Liver (tissue), 3 donors: ENCODE results near the gene MPP3.

Experiments
- CTCF ChIP-seq: fragments of 150-350 bp; IDR thresholded peaks from 2 replicates; pipeline ENCODE4 v1.5.1; 2017; ENCODE audit warnings: improper control_type of control experiment, low read depth, low read length; ENCODE audit not compliant: missing input control
- EGR1 ChIP-seq, 2 donors: IDR thresholded peaks; 2 replicates each; pipeline ENCODE4 v1.6.1; 2016 to 2018; ENCODE audit warnings: antibody characterized with exemption in 2 of 2, low read depth in 2 of 2
- GABPA ChIP-seq, 2 donors: IDR thresholded peaks in 1 of 2; conservative IDR thresholded peaks in 1 of 2; 2 replicates each; pipeline ENCODE4 v1.6.1; 2016; ENCODE audit warnings: antibody characterized with exemption in 2 of 2, mild to moderate bottlenecking in 1 of 2, moderate library complexity in 1 of 2
- JUND ChIP-seq, 2 donors: IDR thresholded peaks; 2 replicates each; pipeline ENCODE4 v1.6.1; 2016; ENCODE audit warnings: antibody characterized with exemption in 2 of 2
- RAD21 ChIP-seq, 2 donors: IDR thresholded peaks; 2 replicates each; pipeline ENCODE4 v1.6.1; 2016; ENCODE audit warnings: antibody characterized with exemption in 2 of 2, mild to moderate bottlenecking in 2 of 2
- REST ChIP-seq: IDR thresholded peaks from 2 replicates; pipeline ENCODE4 v1.6.1; 2016; ENCODE audit warnings: antibody characterized with exemption, mild to moderate bottlenecking
- TAF1 ChIP-seq: conservative IDR thresholded peaks from 2 replicates; pipeline ENCODE4 v1.6.1; 2016; ENCODE audit warnings: antibody characterized with exemption, mild to moderate bottlenecking
- YY1 ChIP-seq: IDR thresholded peaks from 2 replicates; pipeline ENCODE4 v1.6.1; 2016; ENCODE audit warnings: antibody characterized with exemption, mild to moderate bottlenecking
- TF ChIP-seq, protein P1 (sequence below): IDR thresholded peaks from 2 replicates; pipeline ENCODE4 v1.6.1; 2016; ENCODE audit warnings: antibody characterized with exemption
- donor health status: healthy.
- donor health status: healthy.

- TF ChIP-seq CTCF (no peak), JUND (IDR thresholded peaks at IDR 0.05) (no peak), REST (no peak), YY1 (no peak), RAD21 (IDR thresholded peaks at IDR 0.05) (no peak), EGR1 (IDR thresholded peaks at IDR 0.05; ENCODE audit: low read depth in 2 of 2) (no peak), GABPA (IDR thresholded peaks at IDR 0.05 in 1 of 2, conservative IDR thresholded peaks at IDR 0.05 in 1 of 2) (no peak), TAF1 (no peak)
- TF ChIP-seq, protein P1, sequence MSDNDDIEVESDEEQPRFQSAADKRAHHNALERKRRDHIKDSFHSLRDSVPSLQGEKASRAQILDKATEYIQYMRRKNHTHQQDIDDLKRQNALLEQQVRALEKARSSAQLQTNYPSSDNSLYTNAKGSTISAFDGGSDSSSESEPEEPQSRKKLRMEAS = no peak
These were observed 63.1 kb downstream of the MPP3 start for GRCh38 chr17:43769859-43770258.
